Brain microvascular endothelial cell (primary cell): Measurements from ENCODE around the gene ELAVL1.
A peak's percentile ranks its signal among the peaks of the same experiment; 100 is the strongest.

Experiments used
- DNase-seq: peaks from one replicate; pipeline ENCODE4 v3.0.0-alpha.2; 2020
- H3K27ac ChIP-seq: fragments of 250-450 bp; sonication (Bioruptor Pico); 2 replicates; pipeline ENCODE4 v1.5.1; 2020; ENCODE audit warnings: mild to moderate bottlenecking, moderate library complexity
- H3K27me3 ChIP-seq: fragments of 250-450 bp; sonication (Bioruptor Pico); replicated peaks from 2 replicates; pipeline ENCODE4 v1.5.1; 2020; ENCODE audit warnings: mild to moderate bottlenecking
- H3K36me3 ChIP-seq: fragments of 250-450 bp; sonication (Bioruptor Pico); replicated peaks from 2 replicates; pipeline ENCODE4 v1.5.1; 2020; ENCODE audit warnings: mild to moderate bottlenecking
- H3K4me3 ChIP-seq: 2 replicates; pipeline ENCODE4 v1.5.1; 2011; ENCODE audit warnings: low read depth, mild to moderate bottlenecking, control low read depth, low read length, moderate library complexity
- CTCF ChIP-seq: IDR thresholded peaks from 2 replicates; pipeline ENCODE4 v1.5.1; 2011; ENCODE audit warnings: low read depth, mild to moderate bottlenecking, moderate library complexity, low read length, control low read depth, inconsistent platforms; ENCODE audit errors: missing control alignments
- in situ Hi-C: cut with HindIII; loops from 2 replicates; pipeline ENCODE4 v1.10.0; 2017; ENCODE audit warnings: low sequenced_read_pairs, low pct_ligation_motif_present

Gene ELAVL1

GRCh38 chr19:8005534-8006256 is at the start of gene ELAVL1:
TSS of gene ELAVL1 (minus strand) at chr19:8005641. CDS start at chr19:7991815, 13,826 bp downstream.
- TF ChIP-seq CTCF, result no peak
- peak; percentile 63 for DNase-seq
- Histone ChIP-seq H3K36me3 (no peaks in the 10 kb centered on the region), H3K27me3 (no peaks in the 10 kb centered on the region), H3K4me3 (peak within 1 kb of the TSS; percentile 77), H3K27ac (peak within 1 kb of the TSS; percentile 73)
- in situ Hi-C loops, result no loop called here

GRCh38 chr19:8054169-8054568 is 48.7 kb upstream of the ELAVL1 start:
- H3K27me3 ChIP-seq, result no peaks in the 10 kb centered on the region
- H3K4me3 ChIP-seq, result no peak overlapping the region
- in situ Hi-C loops, result no loop called here

GRCh38 chr19:8052464-8052859 is 47.0 kb upstream of the ELAVL1 start, which contains the start of gene CCL25:
TSS of gene CCL25 (plus strand) at chr19:8052760. CDS start at chr19:8053050, 290 bp downstream.
- in situ Hi-C loops, result no loop called here
- no peak for DNase-seq
- Histone ChIP-seq H3K36me3 (no peaks in the 10 kb centered on the region), H3K4me3 (no peak within 1 kb of the TSS), H3K27me3 (no peaks in the 10 kb centered on the region), H3K27ac (no peak within 1 kb of the TSS)
- TF ChIP-seq CTCF, result no peak

More at GRCh38 chr19:8054169-8054568, 48.7 kb upstream of the ELAVL1 start:
- H3K27ac ChIP-seq, result no peak overlapping the region
- no peak for DNase-seq
- TF ChIP-seq CTCF, result no peak
- no peaks in the 10 kb centered on the region for H3K36me3 ChIP-seq

- H3K27ac ChIP-seq, result no peak overlapping the region
- peak; percentile 71 for DNase-seq
- H3K36me3 ChIP-seq, result no peaks in the 10 kb centered on the region
- in situ Hi-C loops, result no loop called here
- H3K27me3 ChIP-seq, result no peaks in the 10 kb centered on the region
- peak overlapping the region; percentile 3 for H3K4me3 ChIP-seq
- TF ChIP-seq CTCF, result no peak
Observed at GRCh38 chr19:8050274-8051096, 45.0 kb upstream of the ELAVL1 start.

GRCh38 chr19:8046569-8047165 is 41.2 kb upstream of the ELAVL1 start:
- DNase-seq, result no peak
- H3K36me3 ChIP-seq, result no peaks in the 10 kb centered on the region
- no peak overlapping the region for H3K27ac ChIP-seq
- no peak overlapping the region for H3K4me3 ChIP-seq
- in situ Hi-C loops, result no loop called here
- no peaks in the 10 kb centered on the region for H3K27me3 ChIP-seq
- TF ChIP-seq CTCF, result no peak
